SU-DHL-6 (cell line): ENCODE results near the gene TMEM214.

Experiments used
- H2AFZ ChIP-seq: fragments of 200-600 bp; sonication (generic); 2 replicates; pipeline ENCODE4 v1.6.1; 2014; ENCODE audit warnings: low read depth, mild to moderate bottlenecking, moderate library complexity, mixed read lengths, antibody characterized with exemption, low read length; ENCODE audit not compliant: severe bottlenecking
- H3F3A ChIP-seq: fragments of 200-600 bp; shearing (Covaris generic); 2 replicates; pipeline ENCODE4 v1.6.0; 2016; ENCODE audit warnings: antibody characterized with exemption, mild to moderate bottlenecking; ENCODE audit not compliant: insufficient read depth
- H3K27ac ChIP-seq: fragments of 200-600 bp; sonication (generic); 2 replicates; pipeline ENCODE4 v1.5.1; 2016; ENCODE audit warnings: low read depth, mild to moderate bottlenecking, low read length, moderate library complexity, mixed read lengths
- H3K27me3 ChIP-seq: fragments of 200-600 bp; sonication (generic), shearing (Covaris generic); 2 replicates; pipeline ENCODE4 v1.6.0; 2014; ENCODE audit warnings: mild to moderate bottlenecking, low read length
- H3K36me3 ChIP-seq: fragments of 200-600 bp; sonication (generic); 2 replicates; pipeline ENCODE4 v1.6.1; 2014; ENCODE audit warnings: mild to moderate bottlenecking, low read length, mixed read lengths
- H3K4me2 ChIP-seq: fragments of 300-600, 200-600 bp; shearing (Covaris generic), sonication (generic); 2 replicates; pipeline ENCODE4 v1.6.0; 2014; ENCODE audit warnings: low read length, low read depth, mild to moderate bottlenecking; ENCODE audit not compliant: poor library complexity, severe bottlenecking
- H3K4me3 ChIP-seq: fragments of 200-600 bp; sonication (generic); 2 replicates; pipeline ENCODE4 v1.5.1; 2014; ENCODE audit warnings: antibody characterized with exemption, low read length, mild to moderate bottlenecking, mixed read lengths; ENCODE audit not compliant: insufficient read depth, poor library complexity, severe bottlenecking
- H3K79me2 ChIP-seq: fragments of 200-600 bp; sonication (generic); 2 replicates; pipeline ENCODE4 v1.6.1; 2014; ENCODE audit warnings: mild to moderate bottlenecking, low read length, moderate library complexity; ENCODE audit not compliant: insufficient read depth
- H3K9ac ChIP-seq: fragments of 200-600 bp; sonication (generic); 2 replicates; pipeline ENCODE4 v1.7.0; 2014; ENCODE audit warnings: mild to moderate bottlenecking, low read length
- H3K9me2 ChIP-seq: fragments of 200-600 bp; sonication (generic); replicated peaks from 2 replicates; pipeline ENCODE4 v1.6.1; 2014; ENCODE audit warnings: low read length; ENCODE audit not compliant: insufficient read depth
- H3K9me3 ChIP-seq: fragments of 200-600 bp; sonication (generic); 2 replicates; pipeline ENCODE4 v1.6.1; 2014; ENCODE audit warnings: low read length, mixed read lengths; ENCODE audit not compliant: insufficient read depth
- H4K20me1 ChIP-seq: fragments of 200-600 bp; sonication (generic); 2 replicates; pipeline ENCODE4 v1.6.1; 2014; ENCODE audit warnings: low read depth, mild to moderate bottlenecking, antibody characterized with exemption, low read length, moderate library complexity, mixed read lengths
- CTCF ChIP-seq: fragments of 200-600 bp; sonication (generic); IDR thresholded peaks from one replicate; pipeline ENCODE4 v1.5.1; 2017; ENCODE audit warnings: antibody characterized with exemption, mild to moderate bottlenecking, low read length, moderate library complexity; ENCODE audit not compliant: insufficient read depth, poor library complexity, severe bottlenecking
- EZH2phosphoT487 ChIP-seq: fragments of 200-600 bp; sonication (generic), shearing (Covaris generic); conservative IDR thresholded peaks from 2 replicates; pipeline ENCODE4 v1.6.1; 2018; ENCODE audit warnings: mild to moderate bottlenecking, antibody characterized with exemption, low read length, moderate library complexity, mixed read lengths

Gene TMEM214

GRCh38 chr2:27007416-27008374 lies 25.1 kb upstream of the TMEM214 start:
- Histone ChIP-seq H3K79me2 (no peaks in the 10 kb centered on the region), H3K4me3 (no peak overlapping the region), H4K20me1 (no peaks in the 10 kb centered on the region), H3K9me3 (no peaks in the 10 kb centered on the region), H2AFZ (no peak overlapping the region), H3K9ac (no peak overlapping the region), H3K9me2 (no peaks in the 10 kb centered on the region), H3K4me2 (no peak overlapping the region), H3K27me3 (no peaks in the 10 kb centered on the region), H3K36me3 (no peaks in the 10 kb centered on the region), H3F3A (no peaks in the 10 kb centered on the region), H3K27ac (no peak overlapping the region)
- TF ChIP-seq CTCF = no peak
- no peak for TF ChIP-seq EZH2phosphoT487

GRCh38 chr2:27008678-27009077 lies 24.1 kb upstream of the TMEM214 start:
- no peaks in the 10 kb centered on the region for H3K27me3 ChIP-seq
- no peak overlapping the region for H3K4me3 ChIP-seq
- H3K9me3 ChIP-seq = no peaks in the 10 kb centered on the region
- no peaks in the 10 kb centered on the region for H4K20me1 ChIP-seq
- H3F3A ChIP-seq = no peaks in the 10 kb centered on the region
- no peaks in the 10 kb centered on the region for H3K79me2 ChIP-seq
- H3K36me3 ChIP-seq = no peaks in the 10 kb centered on the region
- no peak overlapping the region for H3K9ac ChIP-seq
- no peak overlapping the region for H3K4me2 ChIP-seq
- no peak overlapping the region for H2AFZ ChIP-seq
- TF ChIP-seq EZH2phosphoT487 (no peak), CTCF (no peak)
- no peaks in the 10 kb centered on the region for H3K9me2 ChIP-seq
- no peak overlapping the region for H3K27ac ChIP-seq

GRCh38 chr2:27009083-27009482 lies 23.7 kb upstream of the TMEM214 start:
- H3K9me3 ChIP-seq = no peaks in the 10 kb centered on the region
- H3K4me2 ChIP-seq = no peak overlapping the region
- H4K20me1 ChIP-seq = no peaks in the 10 kb centered on the region
- no peak overlapping the region for H3K4me3 ChIP-seq
- H3K27ac ChIP-seq = no peak overlapping the region
- H3K36me3 ChIP-seq = no peaks in the 10 kb centered on the region
- no peak overlapping the region for H2AFZ ChIP-seq
- H3K9me2 ChIP-seq = no peaks in the 10 kb centered on the region
- no peaks in the 10 kb centered on the region for H3K79me2 ChIP-seq
- no peaks in the 10 kb centered on the region for H3F3A ChIP-seq
- no peak overlapping the region for H3K9ac ChIP-seq
- no peak for TF ChIP-seq CTCF
- no peak for TF ChIP-seq EZH2phosphoT487
- no peaks in the 10 kb centered on the region for H3K27me3 ChIP-seq
